RCC 7860 (cell line): Measurements from ENCODE around the gene PSMA3.
"Not testable (repeated sequence)": the region's sequence is repeated elsewhere in the genome, so short reads cannot be mapped to it uniquely, and the experiment has no call there.

Experiments
- DNase-seq: peaks from one replicate; pipeline ENCODE4 v3.0.0-alpha.2; 2015; ENCODE audit warnings: low spot score
- FAIRE-seq: peaks from 2 replicates; lab custom pipeline; 2012; peaks lifted over from hg19 to GRCh38; lab: Jason Lieb, UNC

Gene PSMA3

DNA sequence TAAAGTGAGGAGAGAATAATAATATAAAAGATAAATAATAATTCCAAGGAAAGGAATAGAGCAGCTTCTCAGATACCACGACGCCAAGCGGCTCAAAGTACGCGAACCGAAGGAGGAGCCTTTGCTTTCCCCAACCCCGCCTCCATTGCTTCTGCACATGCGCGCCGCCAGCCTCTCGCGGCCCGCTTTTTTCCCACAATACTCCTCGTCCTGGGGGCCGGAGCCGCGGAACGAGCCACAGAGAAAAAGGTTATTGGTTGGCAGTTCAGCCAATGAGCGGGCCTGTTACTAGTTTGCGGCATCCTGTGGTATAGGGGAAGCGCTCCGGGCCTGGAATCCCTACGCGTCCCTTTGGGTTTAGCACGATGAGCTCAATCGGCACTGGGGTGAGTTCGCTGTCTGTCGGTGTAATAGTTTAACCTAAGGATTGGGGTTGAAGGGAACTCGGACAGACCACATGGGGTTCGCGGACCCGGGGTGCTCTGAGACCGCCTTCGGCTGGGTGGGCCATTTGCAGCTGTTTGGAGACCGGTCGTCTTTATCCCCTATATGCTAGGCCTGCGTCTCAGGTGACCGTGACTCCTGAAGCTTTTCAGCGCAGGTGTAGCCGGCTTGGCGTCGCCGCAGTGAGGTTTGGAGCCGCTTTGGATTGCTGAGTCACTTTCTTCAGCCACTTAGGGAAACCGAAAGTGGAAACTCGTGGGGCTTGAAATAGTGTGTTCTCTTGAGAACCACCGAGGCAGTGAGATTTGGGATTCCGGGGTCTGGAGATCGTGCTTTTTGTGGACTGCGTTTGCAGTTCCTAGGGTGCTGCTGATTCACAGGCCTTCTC, at the start of gene PSMA3:
Gene PSMA3 (plus strand): TSS at position 288 of the 832 bp plus-strand sequence. CDS start 78 bp downstream, at position 366.
- peak; percentile 84 for FAIRE-seq
- peak; percentile 91 for DNase-seq

DNA sequence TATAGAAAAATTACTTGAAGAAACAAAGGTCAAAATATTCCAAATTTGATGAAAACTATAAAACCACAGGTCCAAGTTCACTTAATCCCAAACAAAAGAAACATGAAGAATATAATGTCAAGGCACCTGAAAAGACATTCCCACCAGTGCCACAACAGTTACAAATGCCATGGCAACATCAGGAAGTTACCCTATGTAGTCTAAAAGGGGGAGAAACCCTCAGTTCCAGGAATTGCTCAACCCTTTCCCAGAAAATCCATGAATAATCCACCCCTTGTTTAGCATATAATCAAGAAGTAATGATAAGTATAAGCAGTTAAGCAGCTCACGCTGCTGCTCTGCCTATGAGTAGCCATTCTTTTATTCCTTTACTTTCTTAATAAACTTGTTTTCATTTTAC, 48.4 kb upstream of the PSMA3 start:
- FAIRE-seq (no peak), DNase-seq (no peak)

DNA sequence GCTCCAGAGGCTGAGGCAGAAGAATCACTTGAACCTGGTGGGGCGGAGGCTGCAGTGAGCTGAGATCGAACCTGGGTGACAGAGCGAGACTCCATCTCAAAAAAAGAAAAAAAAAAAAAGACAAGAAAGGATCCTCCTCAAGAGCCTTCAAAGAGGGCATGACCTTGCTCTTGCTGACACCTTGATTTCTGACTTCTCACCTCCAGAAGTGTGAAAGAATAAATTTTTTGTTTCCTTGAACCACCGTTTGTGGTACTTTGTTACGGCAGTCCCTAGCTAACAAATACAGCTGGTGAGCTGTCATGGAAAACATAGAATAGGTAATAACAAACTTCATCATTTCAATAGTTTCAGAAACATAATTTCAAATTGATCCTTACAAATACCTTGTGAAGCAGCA, 46.6 kb upstream of the PSMA3 start:
- DNase-seq = no peak
- no peak for FAIRE-seq

DNA sequence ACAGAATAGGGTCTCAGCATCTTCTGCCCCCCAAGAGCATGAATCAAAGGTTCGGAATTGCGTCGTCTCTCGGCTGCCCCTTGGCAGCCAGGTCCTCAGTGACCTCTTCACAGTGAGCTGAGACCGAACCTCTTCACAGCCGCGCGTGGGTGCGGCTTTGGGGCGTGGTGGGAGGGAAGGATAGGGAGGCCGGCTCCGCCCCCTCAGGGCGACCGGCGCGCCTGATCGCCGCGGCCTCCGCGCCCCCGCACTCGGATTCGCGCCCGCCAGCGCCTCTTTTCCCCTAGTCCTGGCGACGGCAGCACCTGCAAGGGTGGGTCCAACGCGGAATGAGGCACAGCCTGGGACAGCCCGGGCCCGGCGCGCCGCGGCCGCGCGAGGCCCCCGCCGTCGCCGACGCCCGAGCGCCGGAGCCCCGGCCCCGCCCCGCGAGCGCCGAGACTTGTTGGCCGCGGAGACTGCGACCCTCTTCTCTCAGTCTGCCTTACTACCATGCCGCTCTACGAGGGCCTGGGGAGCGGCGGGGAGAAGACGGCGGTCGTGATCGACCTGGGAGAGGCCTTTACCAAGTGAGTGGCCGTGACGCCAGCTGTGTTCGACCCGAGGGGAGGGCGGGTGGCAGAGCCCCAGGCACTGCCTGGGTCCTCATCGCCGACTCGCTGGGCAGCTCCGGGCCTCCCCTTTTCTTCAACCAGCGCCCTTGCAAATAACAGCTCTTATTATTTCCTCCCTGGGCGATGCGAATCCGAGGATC, 44.7 kb upstream of the PSMA3 start, which contains the start of gene ACTR10:
Gene ACTR10 (plus strand): TSS at position 424 of the 754 bp plus-strand sequence. CDS start 69 bp downstream, at position 493.
- FAIRE-seq (no peak), DNase-seq (peak; percentile 44)

GRCh38 chr14:58200480-58200841, 44.2 kb upstream of the PSMA3 start:
- no peak for DNase-seq

DNA sequence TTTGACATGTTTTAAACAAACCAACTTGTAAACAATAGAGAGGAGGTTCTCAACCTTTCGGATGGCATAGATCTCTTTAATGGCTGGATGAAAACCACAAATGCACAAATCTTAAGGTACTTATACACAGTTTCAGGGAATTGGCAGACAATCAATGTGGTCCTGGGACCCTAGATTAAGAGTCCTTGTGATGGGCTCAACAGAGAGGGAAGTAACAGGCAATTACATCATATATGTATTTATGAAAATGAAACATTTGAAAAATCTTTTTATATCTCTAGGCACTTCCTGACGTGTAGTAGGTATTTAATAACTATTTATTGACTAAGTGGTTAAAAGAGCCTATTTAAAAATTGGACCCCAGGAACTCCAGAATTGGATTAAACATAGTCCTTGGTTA, 43.8 kb upstream of the PSMA3 start:
- no peak for DNase-seq
- no peak for FAIRE-seq

More at GRCh38 chr14:58200480-58200841, 44.2 kb upstream of the PSMA3 start:
- FAIRE-seq = no peak

DNA sequence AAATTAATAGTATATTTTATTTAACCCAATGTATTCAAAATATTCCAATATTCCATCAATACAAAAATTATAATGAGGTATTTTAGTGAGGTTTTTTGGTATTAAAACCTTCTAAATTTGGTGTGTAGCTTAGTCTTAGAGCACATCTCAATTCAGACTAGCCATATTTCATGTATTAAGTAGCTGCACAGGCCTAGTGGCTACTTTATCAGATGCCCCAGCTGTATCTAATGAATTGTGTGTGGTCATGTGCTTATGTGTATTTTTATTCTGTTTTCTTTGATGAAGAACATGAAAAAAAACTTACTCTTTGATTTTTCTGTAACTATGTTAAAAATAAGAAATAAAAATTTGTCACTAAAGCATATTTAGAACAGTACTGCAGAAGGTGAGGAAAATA, 31.5 kb upstream of the PSMA3 start:
- no peak for FAIRE-seq

DNA sequence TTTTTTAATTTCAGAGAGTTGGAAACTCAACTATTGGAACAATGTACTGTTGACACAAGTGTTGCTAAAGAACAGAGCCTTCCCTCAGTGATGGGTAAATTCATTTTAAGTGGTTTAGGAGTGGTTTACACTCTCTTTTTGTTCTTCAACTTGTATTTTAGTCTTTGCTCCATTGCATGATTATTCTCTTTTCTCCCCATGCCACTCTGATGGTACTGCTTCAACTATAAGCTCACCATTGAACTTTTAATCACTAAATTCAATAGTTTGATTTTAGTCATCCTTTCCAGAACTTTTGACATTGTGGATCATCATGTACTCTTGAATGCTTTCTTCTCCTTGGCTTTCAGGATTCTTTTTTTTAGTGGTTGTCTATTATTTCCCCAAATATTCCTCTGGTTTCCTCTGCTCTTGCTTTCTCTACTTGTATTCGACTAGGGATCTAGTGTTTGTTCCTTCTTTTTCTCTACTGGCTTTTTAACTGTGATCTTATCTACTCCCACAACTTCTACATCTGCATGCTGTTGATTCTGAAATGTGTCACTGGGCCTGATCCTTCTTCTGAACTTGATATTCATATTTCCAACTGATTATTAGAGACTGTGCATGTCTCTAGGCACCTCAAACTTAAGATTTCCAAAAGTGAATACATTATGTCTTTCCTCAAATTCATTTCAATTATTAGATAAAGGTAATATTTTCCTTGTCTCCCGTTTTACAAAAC, 29.3 kb upstream of the PSMA3 start:
- DNase-seq (no peak), FAIRE-seq (no peak)

More for the DNA sequence above, 31.5 kb upstream of the PSMA3 start:
- DNase-seq = no peak

GRCh38 chr14:58216544-58216943, 28.1 kb upstream of the PSMA3 start:
- FAIRE-seq (no peak), DNase-seq (peak; percentile 4)

DNA sequence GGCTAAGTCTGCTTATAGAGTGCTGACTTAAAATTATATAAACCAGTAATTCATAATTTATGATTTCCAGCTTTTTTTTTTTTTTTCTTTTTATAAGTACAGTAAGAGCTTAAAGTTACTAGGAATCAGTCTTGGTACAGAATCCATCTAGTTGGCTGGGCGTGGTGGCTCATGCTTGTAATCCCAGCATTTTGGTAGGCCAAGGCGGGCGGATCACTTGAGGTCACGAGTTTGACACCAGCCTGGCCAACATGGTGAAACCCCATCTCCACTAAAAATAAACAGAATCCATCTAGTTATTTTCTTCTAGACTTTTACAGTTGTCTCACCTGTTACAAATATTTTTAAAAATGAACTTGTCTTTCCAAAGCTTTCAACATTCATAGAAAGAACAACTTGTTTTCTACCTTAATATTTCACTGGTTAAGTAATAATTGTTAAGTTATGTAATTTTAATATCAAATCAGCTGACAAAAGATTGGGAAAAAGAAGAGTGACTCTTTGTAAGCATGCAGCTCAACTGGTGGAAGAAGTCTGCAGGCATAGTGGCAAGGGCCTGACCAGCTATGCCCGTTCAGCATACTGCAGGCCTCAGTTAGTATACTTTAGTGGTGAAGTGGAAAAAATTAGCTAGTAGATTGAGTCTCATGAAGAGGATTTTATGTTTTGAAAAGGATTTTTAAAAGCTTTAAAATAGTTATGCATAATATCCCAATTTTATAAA, 17.4 kb upstream of the PSMA3 start:
- no peak for DNase-seq
- no peak for FAIRE-seq

GRCh38 chr14:58238252-58239243, 6.1 kb upstream of the PSMA3 start:
- FAIRE-seq = no peak
- DNase-seq = no peak

DNA sequence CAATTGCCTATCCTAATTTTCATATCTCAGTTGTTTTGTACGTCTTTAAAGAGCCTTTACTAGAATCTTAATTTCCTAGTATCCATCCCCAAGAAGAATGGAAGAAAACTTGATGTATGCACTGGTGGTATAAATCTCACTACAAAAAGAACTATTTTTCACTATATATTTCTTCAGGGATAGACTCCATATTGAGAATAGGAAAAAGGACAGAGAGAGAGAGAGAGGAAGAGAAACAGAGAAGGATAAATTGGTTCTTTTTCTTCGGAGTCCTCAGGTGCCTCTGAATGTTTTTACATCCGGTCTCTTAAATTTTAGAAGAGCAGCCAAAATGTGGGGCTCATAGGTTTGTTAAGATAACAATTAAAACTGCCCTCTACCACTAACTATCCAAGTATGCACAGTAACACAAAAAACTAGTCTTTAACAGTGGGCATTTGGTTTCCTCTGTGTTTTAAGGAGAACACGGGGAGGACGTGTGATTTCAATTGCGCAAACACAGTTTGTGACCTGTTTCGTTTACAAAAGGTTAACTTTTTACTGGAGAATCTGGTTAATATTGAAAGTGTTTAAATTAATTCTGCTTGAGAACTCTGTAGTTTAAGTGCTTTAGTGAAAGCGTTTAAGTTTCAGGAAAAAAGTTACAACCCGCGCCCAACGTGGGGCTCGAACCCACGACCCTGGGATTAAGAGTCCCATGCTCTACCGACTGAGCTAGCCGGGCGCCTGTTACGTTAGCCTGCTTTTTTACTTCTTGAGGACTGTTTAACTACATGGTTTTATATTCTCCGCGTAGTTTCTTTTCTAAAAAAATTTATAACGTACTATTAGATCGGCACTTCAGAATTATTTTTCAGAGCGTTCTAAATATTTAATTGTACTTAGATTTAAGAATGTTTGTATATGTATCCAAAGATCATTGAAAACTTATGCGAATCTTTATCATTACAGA, 5.1 kb upstream of the PSMA3 start:
- DNase-seq = peak; percentile 43
- no peak for FAIRE-seq

- DNase-seq (peak; percentile 6), FAIRE-seq (no peak)
Measured at GRCh38 chr14:58243790-58244555, 670 bp upstream of the PSMA3 start.

GRCh38 chr14:58245562-58245961, 919 bp downstream of the PSMA3 start:
- DNase-seq (no peak), FAIRE-seq (no peak)

- DNase-seq = no peak
- no peak for FAIRE-seq
Measured at GRCh38 chr14:58249611-58250010, 5.0 kb downstream of the PSMA3 start.

- FAIRE-seq (no peak), DNase-seq (no peak)
Measured at GRCh38 chr14:58258156-58258555, 13.5 kb downstream of the PSMA3 start.

DNA sequence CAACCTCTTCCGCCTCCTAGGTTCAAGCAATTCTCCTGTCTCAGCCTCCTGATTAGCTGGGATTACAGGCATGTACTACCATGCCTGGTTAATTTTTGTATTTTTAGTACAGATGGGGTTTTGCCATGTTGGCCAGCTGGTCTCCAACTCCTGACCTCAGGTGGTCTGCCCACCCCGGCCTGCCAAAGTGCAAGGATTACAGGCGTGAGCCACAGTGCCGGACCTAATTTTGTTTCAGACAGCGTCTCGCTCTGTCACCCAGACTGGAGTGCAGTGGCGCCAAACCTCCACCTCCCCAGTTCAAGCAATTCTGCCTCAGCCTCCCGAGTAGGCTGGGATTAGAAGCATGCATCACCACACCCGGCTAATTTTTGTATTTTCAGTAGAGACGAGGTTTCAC, 17.4 kb downstream of the PSMA3 start:
- FAIRE-seq, DNase-seq: not testable (repeated sequence)

DNA sequence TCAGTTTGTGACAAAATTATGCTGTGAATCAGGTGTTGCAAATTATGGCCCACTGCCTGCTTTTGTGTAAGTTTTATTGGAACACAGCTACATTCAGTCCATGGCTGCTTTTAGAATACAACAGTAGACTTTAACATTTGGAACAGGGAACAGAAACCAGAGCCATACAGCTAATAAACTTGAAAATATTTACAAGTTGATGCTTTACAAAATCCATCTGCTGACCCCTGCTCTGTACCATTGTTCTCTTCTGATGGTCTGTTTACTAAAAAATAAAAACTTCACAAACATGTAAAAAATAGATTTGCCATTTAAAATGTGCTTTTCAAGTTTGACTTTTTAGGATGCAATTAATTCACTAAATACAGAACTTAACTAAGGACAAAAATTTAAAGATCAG, 20.8 kb downstream of the PSMA3 start:
- FAIRE-seq = no peak
- no peak for DNase-seq
